Transverse colon (tissue), 4 donors: ENCODE results near the gene QRICH1. TPM values are rescaled to one million over a fixed set of nuclear protein-coding genes. Genes with fewer than 3 reads are reported as not detected.

Experiments used
- DNase-seq: peaks from one replicate; pipeline ENCODE4 v3.0.0-alpha.2; 2019
- H3K27ac ChIP-seq, 4 donors: fragments of 200-600 bp; sonication (generic); 2 replicates each; pipeline ENCODE4 v1.5.1; 2016 to 2018; ENCODE audit warnings: inconsistent platforms in 4 of 4
- H3K27me3 ChIP-seq: fragments of 200-600 bp; sonication (generic); 2 replicates; pipeline ENCODE4 v1.5.1; 2017; ENCODE audit warnings: inconsistent platforms
- H3K36me3 ChIP-seq, 4 donors: fragments of 200-600 bp; sonication (generic); 2 replicates each; pipeline ENCODE4 v1.5.1; 2017 to 2019; ENCODE audit warnings: inconsistent platforms in 4 of 4
- H3K4me1 ChIP-seq, 4 donors: fragments of 200-600 bp; sonication (generic); 2 replicates each; pipeline ENCODE4 v1.5.1; 2017 to 2020; ENCODE audit warnings: inconsistent platforms in 4 of 4
- H3K4me3 ChIP-seq, 4 donors: fragments of 200-600 bp; sonication (generic); 1 replicate in 1 of 4; 2 replicates in 3 of 4; pipeline versions ENCODE4 v1.5.1 to v1.6.1; 2017 to 2019; ENCODE audit warnings: inconsistent platforms in 4 of 4
- H3K9me3 ChIP-seq, 2 donors: fragments of 200-600 bp; sonication (generic); 2 replicates each; pipeline ENCODE4 v1.5.1; 2017 to 2019; ENCODE audit warnings: inconsistent platforms in 2 of 2
- CTCF ChIP-seq, 5 experiments: fragments of 200-600 bp in 3 of 5; fragments of 450-650 bp in 2 of 5; sonication (generic) in 3 of 5; IDR thresholded peaks; 1 replicate in 2 of 5; 2 replicates in 3 of 5; pipeline ENCODE4 v1.5.1; 2016 to 2017; ENCODE audit warnings: antibody characterized with exemption in 5 of 5, inconsistent platforms in 3 of 5, mild to moderate bottlenecking in 2 of 5, moderate library complexity in 1 of 5
- EP300 ChIP-seq: sonication (generic); formaldehyde crosslinking; IDR thresholded peaks from one replicate; pipeline ENCODE4 v1.6.1; 2017; ENCODE audit warnings: antibody characterized with exemption, low read depth
- POLR2A ChIP-seq: fragments of 450-650 bp; IDR thresholded peaks from one replicate; pipeline ENCODE4 v1.6.1; 2016; ENCODE audit warnings: antibody characterized with exemption, mild to moderate bottlenecking, moderate library complexity
- POLR2AphosphoS5 ChIP-seq, 3 donors: sonication (generic); formaldehyde crosslinking; IDR thresholded peaks; one replicate each; pipeline ENCODE4 v1.6.1; 2016; ENCODE audit warnings: antibody characterized with exemption in 3 of 3
- WGBS, 2 donors: methylation state at CpG; one replicate each; pipeline ENCODE4 v1.1.5; 2018; ENCODE audit warnings: low coverage in 1 of 2; 5-methylcytosine and 5-hydroxymethylcytosine counted together
- in situ Hi-C, 4 donors: fragments of 200-750 bp; cut with MboI; loops; one replicate each; pipeline versions ENCODE4 v1.15.0 to v1.15.1; 2017; ENCODE audit warnings: low sequenced_read_pairs in 3 of 4, low pct_ligation_motif_present in 1 of 4, low pct_unique_long_range_greater_than_20kb in 1 of 4
- intact Hi-C: fragments of 100-400 bp; cut with DNase I; formaldehyde crosslinking; loops from one replicate; pipeline ENCODE4 v1.15.1; 2023; ENCODE audit warnings: low total_unique reads
- total RNA-seq, 4 donors: library from RNA; depleted of rRNA; stranded (reverse); fragments of >200 nt; gene quantifications; one replicate each; pipeline ENCODE4 v1.1.0, GENCODE V29; 2016

QRICH1 gene
- total RNA-seq, 4 donors from 2014 or later: 76.4 to 122 (median 84.7) TPM

- 83 to 89% methylated on average over 5 to 9 of the region's 12 CpGs for WGBS, 2 donors
- Histone ChIP-seq H3K27ac (no peak overlapping the region), H3K36me3 (no peaks in the 10 kb centered on the region), H3K9me3 (no peaks in the 10 kb centered on the region), H3K4me3 (no peak overlapping the region), H3K4me1 (peaks cover 9 to 38% (median 21%) of the 10 kb centered on the region in 4 donors), H3K27me3 (no peaks in the 10 kb centered on the region)
- intact Hi-C loops (loop anchor here (5.0 kb wide), 1 partner anchor 39 kb away; the partner anchor contains the start of gene QRICH1), in situ Hi-C loops (no loop called here)
- no peak for DNase-seq
- TF ChIP-seq POLR2AphosphoS5 (IDR thresholded peaks at IDR 0.05) (no peak), POLR2A (no peak), EP300 (no peak), CTCF (IDR thresholded peaks at IDR 0.05) (no peak)
Observed at GRCh38 chr3:49131040-49131439, 37.2 kb upstream of the QRICH1 start.

GRCh38 chr3:49124991-49125670 is 31.3 kb upstream of the QRICH1 start:
- Histone ChIP-seq H3K27me3 (no peaks in the 10 kb centered on the region), H3K27ac (no peak overlapping the region), H3K9me3 (no peaks in the 10 kb centered on the region), H3K36me3 (peaks cover 0 to 2% (median 0%) of the 10 kb centered on the region in 4 donors), H3K4me1 (peaks cover 0 to 6% (median 3%) of the 10 kb centered on the region in 4 donors), H3K4me3 (no peak overlapping the region)
- WGBS, 2 donors: 82% methylated on average over 14 of the region's 14 CpGs; no CpG with 5 or more reads in 1 of the 2 donors
- in situ Hi-C loops (loop anchor here in 1 of 4 donors (5.0 kb wide), 1 partner anchor 42 kb away; the partner anchor contains the start of gene CCDC71), intact Hi-C loops (no loop called here)
- no peak for DNase-seq
- TF ChIP-seq POLR2A (no peak), CTCF (IDR thresholded peaks at IDR 0.05) (no peak), EP300 (no peak), POLR2AphosphoS5 (IDR thresholded peaks at IDR 0.05) (no peak)

- Histone ChIP-seq H3K4me3 (no peak overlapping the region), H3K27me3 (no peaks in the 10 kb centered on the region), H3K36me3 (peaks cover 0 to 2% (median 0%) of the 10 kb centered on the region in 4 donors), H3K9me3 (no peaks in the 10 kb centered on the region), H3K4me1 (peaks cover 6 to 14% (median 9%) of the 10 kb centered on the region in 4 donors), H3K27ac (no peak overlapping the region)
- in situ Hi-C loops: loop anchor here in 1 of 4 donors (5.0 kb wide), 1 partner anchor 43 kb away; the partner anchor contains the start of gene CCDC71
- no peak for DNase-seq
- intact Hi-C loops: no loop called here
- TF ChIP-seq POLR2A (no peak), POLR2AphosphoS5 (IDR thresholded peaks at IDR 0.05) (no peak), CTCF (IDR thresholded peaks at IDR 0.05) (no peak)
- WGBS, 2 donors: 73% methylated on average over 5 of the region's 7 CpGs; no CpG with 5 or more reads in 1 of the 2 donors
Observed at GRCh38 chr3:49124203-49124602, 30.3 kb upstream of the QRICH1 start.

GRCh38 chr3:49123687-49124086 is 29.8 kb upstream of the QRICH1 start:
- no peak for DNase-seq
- WGBS, 2 donors: 92 to 94% methylated on average over 6 to 17 of the region's 17 CpGs
- in situ Hi-C loops (loop anchor here in 1 of 4 donors (5.0 kb wide), 1 partner anchor 44 kb away; the partner anchor contains the start of gene CCDC71), intact Hi-C loops (no loop called here)
- Histone ChIP-seq H3K4me3 (no peak overlapping the region), H3K9me3 (no peaks in the 10 kb centered on the region), H3K27me3 (no peaks in the 10 kb centered on the region), H3K36me3 (peaks cover 0 to 2% (median 1%) of the 10 kb centered on the region in 4 donors), H3K4me1 (peaks cover 8 to 18% (median 13%) of the 10 kb centered on the region in 4 donors), H3K27ac (no peak overlapping the region)
- TF ChIP-seq EP300 (no peak), POLR2A (no peak), CTCF (IDR thresholded peaks at IDR 0.05) (no peak), POLR2AphosphoS5 (IDR thresholded peaks at IDR 0.05) (no peak)
